ENCODE data around the gene SLAMF6.
"Not testable (repeated sequence)": the region's sequence is repeated elsewhere in the genome, so short reads cannot be mapped to it uniquely, and the experiment has no call there.

Gene SLAMF6

DNA sequence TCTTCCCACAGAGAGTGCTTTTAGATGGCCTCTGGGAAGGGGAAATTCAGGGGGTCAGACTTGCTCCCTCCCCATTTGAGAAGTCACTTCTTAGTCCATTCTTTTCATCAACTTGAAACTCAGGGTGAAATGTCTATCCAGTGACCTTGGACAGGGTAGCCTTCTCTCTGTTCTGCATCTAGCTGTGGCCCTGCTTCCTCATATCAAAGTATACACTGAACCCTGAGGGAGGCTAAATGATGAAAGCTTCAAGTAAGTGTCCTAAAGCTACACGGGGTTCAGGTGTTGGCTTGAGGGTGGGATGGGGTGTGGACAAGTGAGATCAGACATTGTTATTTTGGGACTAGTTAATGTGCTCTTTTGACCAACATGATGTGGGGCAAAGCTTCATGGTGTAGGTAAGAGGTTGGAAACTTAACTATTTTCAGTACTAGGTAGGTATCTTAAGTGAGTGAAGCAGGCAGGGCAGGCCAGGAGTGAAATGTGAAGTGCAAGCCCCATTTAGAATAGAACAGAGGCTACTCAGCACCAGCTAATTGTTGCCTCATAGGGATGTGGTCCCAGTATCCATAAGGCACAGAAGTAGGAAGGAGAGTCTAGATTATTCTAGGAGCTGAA is 41.0 kb downstream of the SLAMF6 start:
- H3K4me3 ChIP-seq (ENCODE audit: low read depth, low read length) = no peak overlapping the region
- no peak for DNase-seq (ENCODE audit: low read depth)

DNA sequence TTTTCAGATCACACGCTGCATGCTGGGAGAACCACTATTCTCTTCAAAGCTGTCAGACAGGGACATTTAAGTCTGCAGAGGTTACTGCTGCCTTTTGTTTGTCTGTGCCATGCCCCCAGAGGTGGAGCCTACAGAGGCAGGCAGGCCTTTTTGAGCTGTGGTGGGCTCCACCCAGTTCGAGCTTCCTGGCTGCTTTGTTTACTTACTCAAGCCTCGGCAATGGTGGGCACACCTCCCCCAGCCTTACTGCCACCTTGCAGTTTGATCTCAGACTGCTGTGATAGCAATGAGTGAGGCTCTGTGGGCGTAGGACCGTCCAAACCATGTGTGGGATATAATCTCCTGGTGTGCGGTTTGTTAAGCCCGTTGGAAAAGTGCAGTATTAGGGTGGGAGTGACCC is 42.3 kb downstream of the SLAMF6 start:
- not testable (repeated sequence) for DNase-seq (ENCODE audit: low read depth)

DNA sequence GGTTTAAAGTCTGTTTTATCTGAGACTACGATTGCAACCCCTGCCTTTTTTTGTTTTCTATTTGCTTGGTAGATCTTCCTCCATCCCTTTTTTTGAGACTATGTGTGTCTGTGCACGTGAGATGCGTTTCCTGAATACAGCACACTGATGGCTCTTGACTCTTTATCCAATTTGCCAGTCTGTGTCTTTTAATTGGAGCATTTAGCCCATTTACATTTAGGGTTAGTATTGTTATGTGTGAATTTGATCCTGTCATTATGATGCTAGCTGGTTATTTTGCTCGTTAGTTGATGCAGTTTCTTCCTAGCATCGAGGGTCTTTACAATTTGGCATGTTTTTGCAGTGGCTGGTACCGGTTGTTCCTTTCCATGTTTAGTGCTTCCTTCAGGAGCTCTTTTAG is 44.0 kb downstream of the SLAMF6 start:
- DNase-seq (ENCODE audit: low read depth); H3K4me3 ChIP-seq (ENCODE audit: low read depth, low read length): not testable (repeated sequence)

More for the DNA sequence above, 42.3 kb downstream of the SLAMF6 start:
- not testable (repeated sequence) for H3K4me3 ChIP-seq (ENCODE audit: low read depth, low read length)

DNA sequence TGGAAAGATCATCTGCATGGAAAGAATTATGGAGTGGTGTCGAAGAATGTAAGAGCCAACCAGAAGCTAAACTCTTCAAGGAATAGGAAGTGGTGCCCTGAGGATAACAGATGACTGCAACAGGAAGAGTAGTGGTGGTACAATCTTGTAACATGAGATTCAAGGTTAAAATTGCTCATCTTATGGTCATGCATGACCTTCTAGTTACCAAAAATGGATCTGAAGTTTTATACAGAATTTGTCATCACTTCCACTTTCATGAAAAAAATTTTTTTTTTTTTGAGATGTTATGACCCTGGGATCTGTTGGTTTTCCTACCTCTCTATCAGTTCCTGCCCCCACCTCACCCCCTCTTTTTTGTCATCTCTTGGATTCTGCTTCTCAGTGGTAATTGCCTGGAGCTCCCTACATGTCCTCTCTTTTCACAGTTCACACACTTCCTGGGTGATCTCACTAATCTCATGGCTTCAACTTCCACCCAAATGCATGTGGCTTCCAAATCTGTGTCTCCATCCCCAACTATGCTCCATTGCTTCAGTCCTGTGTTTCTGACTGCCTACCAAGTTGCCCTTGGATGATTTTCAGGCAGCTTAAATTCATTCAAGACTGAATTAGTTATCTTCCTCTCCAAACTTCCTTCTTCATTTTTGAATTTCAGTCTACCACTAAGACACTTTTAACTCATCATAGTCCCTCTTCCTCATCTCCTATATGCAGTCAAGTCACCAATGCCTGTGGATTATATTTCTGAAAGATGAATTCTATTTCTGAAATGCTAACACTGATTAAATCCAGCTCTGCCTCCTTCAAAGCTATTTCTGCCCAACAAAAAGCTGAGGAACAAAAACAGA is 48.4 kb downstream of the SLAMF6 start:
- DNase-seq (ENCODE audit: low read depth) = no peak
- H3K4me3 ChIP-seq (ENCODE audit: low read depth, low read length) = no peak overlapping the region

DNA sequence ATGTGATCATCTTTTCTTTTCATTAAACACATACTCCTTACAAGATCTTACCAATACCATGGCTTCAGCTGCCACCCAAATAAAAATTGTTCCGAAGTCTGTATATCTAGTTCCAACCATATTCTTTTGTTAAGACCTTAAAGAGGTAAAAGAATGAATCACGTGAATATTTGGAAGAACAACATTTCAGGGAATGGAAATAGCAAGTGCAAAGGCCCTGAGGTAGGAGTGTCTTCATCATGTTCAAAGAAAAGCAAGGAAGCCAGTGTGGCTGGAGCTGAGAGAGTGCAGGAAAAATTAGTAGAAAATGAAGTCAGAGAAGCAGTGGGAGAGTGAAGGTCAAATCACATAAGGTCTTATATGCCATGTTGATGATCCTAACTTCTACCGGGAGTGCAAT is 50.9 kb downstream of the SLAMF6 start:
- DNase-seq (ENCODE audit: low read depth) = no peak
- H3K4me3 ChIP-seq (ENCODE audit: low read depth, low read length) = no peak overlapping the region

DNA sequence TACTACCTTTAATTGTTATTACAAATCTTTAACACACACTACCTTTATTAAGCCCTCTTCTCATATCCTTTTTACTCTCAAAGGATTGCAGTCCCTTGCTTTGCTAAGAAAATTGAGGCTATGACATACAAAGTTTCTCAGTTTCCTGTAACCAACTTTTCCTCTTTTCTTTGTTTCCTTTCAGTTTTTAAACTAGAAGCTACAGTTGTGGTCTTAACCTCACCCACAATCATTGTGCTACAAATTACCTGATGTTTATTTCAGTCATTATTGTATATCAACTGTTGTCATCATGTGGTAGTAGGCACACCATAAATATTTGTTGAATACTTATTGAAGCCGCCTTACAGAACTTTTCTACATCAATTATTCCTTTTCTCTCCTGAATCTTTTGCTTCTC is 51.8 kb downstream of the SLAMF6 start:
- H3K4me3 ChIP-seq (ENCODE audit: low read depth, low read length) = no peak overlapping the region
- no peak for DNase-seq (ENCODE audit: low read depth)

DNA sequence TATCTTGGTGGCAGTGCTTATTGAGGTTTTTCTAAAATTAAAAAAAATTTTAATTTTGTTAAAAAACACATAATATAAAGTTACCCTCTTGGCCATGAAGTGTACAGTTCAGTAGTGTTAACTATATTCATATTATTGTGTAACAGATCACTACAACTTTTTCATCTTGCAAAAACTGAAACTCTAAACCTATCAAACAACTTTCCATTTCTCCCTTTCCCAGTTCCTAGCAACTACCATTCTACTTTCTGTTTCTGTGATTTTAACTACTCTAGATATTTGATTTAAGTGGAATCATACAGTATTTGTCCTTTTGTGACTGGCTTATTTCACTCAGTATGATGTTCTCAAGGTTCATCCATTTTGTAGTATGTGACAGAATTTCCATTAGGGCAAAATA is 55.5 kb downstream of the SLAMF6 start:
- no peak overlapping the region for H3K4me3 ChIP-seq (ENCODE audit: low read depth, low read length)
- no peak for DNase-seq (ENCODE audit: low read depth)

DNA sequence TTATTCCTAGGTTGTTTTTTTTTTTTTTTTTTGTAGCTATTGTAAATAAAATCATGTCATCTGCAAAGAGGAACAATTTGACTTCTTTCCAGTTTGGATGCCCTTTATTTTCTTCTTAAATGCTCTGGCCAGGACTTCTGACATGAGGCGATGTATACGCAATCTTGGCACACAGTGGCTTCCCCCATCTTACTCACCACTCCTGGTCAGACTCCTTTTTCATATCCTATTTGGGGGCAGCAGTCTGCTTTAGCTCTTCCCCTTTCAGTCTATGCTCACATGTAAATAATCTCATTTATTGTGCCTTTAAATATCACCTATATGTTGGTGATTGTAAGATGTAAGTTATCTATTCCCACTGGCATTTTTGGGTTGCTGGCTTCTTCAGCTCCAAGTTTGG is 56.1 kb downstream of the SLAMF6 start:
- no peak for DNase-seq (ENCODE audit: low read depth)
- H3K4me3 ChIP-seq (ENCODE audit: low read depth, low read length) = no peak overlapping the region

DNA sequence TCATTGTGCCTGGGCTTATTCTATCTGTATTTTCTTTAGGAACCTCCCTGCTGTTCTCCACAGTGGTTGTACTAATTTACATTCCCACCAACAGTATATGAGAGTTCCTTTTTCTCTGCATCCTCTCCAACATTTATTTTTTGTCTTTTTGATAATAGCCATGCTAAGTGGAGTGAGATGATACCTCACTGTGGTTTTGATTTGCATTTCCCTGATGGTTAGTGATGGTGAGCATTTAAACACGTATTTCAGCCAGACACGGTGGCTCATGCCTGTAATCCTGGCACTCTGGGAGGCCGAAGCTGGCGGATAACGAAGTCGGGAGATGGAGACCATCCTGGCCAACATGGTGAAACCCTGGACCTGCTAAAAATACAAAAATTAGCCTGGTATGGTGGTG is 57.9 kb downstream of the SLAMF6 start:
- H3K4me3 ChIP-seq (ENCODE audit: low read depth, low read length) = no peak overlapping the region
- DNase-seq (ENCODE audit: low read depth) = no peak

DNA sequence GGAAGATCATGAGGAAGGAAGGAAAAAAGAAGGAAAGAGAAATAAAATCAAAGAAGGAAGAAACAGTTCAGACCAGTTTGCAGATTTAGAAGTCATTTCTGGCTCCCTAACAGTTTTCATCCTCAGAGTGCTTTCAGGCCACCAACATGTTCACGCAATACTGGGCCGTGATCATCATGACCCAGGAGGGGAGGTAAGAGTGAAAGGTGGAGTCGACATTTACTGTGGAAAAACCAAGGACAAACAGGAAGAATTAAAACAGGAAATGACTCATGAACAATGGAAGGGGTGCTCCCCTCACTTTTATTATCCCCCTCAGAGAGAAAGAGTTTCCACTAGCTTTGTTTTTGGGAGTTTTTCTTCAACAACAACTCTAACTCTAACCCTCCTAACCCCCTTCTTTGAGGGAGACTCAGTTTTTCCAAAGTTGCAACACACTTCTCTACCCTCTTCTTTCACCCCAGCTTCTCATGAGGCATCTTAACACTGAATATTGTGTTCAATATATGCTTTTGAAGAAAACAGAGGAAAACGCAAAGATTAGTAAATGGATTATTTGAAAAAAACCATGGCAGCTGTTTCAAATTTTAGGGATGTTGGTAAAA is 62.3 kb downstream of the SLAMF6 start:
- no peak for DNase-seq (ENCODE audit: low read depth)
- no peak overlapping the region for H3K4me3 ChIP-seq (ENCODE audit: low read depth, low read length)

DNA sequence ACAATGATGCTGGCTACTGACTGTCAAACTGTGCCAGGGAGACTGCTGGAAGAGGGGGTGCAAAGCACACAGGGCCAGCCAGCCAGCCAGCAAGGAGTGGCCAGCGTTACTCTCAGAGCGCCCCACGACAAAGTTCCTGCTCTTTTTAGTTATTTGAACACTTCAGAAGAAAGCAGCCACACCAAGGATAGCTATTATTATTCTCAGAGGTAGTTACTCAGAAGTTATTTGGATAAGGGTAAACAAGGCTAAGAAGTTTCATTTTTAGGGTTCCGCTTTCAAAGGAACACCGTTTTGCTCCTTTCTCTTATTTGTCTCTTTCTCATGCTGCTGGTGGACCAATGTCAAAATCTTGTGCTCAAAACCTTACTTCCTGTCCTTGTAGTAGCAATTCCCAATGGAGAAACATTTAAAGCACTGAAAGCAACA is 62.8 kb downstream of the SLAMF6 start:
- DNase-seq (ENCODE audit: low read depth) = no peak
- no peak overlapping the region for H3K4me3 ChIP-seq (ENCODE audit: low read depth, low read length)

DNA sequence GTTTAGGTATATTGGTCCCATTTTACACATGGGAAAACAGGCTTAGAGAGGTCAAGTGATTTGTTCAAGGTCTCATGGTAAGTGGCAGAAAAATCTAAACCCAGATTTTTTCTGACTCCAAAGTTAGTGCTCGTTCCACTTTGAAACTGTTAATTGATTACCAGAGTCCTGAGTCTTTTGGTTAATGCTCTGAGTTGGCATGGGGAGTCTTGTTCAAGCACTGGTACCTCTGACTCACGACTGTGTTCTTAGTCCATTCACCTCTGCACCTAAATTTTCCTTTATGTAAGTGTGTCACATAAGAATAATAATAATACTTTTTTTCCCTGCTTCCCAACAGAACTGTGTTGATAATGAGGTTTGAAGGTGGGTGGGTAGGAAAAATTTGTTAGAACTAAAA is 63.4 kb downstream of the SLAMF6 start:
- H3K4me3 ChIP-seq (ENCODE audit: low read depth, low read length) = no peak overlapping the region
- DNase-seq (ENCODE audit: low read depth) = no peak

DNA sequence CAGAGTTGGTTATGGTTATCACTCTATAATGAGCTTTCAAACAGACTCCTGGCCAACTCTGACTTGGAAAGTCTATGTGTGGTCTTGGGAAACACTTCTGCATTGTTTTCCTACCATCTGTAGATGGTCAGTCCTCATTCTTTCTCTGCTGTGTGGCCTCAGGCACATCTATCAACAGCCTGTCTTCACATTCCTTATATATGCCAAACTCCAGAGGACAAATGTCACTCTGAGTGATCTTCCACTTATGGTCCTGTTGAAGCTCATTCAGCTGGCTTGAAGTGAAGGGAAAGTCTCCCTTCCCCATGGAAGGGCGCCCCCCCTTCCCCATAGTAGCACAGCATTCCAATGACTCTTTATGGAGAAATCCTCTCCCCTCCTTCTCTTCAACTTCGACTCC is 64.0 kb downstream of the SLAMF6 start:
- no peak for DNase-seq (ENCODE audit: low read depth)
- no peak overlapping the region for H3K4me3 ChIP-seq (ENCODE audit: low read depth, low read length)

DNA sequence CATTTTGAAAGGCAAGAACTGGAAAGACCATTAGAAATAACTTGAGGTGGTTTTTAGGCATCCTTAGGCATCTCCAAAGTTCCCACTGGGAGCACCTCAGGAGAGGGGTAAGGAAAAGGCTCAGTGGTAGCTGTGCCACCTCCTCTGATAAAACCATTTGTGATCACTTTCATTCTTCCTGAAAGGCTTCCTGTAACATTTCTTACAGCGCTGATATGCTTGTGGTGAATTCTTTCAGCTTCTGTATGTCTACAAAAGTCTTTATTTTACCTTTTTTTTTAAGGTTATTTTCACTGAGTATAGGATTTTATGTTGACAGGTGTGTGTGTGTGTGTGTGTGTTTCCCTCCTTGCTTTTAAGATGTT is 67.9 kb downstream of the SLAMF6 start:
- no peak overlapping the region for H3K4me3 ChIP-seq (ENCODE audit: low read depth, low read length)
- DNase-seq (ENCODE audit: low read depth) = no peak

DNA sequence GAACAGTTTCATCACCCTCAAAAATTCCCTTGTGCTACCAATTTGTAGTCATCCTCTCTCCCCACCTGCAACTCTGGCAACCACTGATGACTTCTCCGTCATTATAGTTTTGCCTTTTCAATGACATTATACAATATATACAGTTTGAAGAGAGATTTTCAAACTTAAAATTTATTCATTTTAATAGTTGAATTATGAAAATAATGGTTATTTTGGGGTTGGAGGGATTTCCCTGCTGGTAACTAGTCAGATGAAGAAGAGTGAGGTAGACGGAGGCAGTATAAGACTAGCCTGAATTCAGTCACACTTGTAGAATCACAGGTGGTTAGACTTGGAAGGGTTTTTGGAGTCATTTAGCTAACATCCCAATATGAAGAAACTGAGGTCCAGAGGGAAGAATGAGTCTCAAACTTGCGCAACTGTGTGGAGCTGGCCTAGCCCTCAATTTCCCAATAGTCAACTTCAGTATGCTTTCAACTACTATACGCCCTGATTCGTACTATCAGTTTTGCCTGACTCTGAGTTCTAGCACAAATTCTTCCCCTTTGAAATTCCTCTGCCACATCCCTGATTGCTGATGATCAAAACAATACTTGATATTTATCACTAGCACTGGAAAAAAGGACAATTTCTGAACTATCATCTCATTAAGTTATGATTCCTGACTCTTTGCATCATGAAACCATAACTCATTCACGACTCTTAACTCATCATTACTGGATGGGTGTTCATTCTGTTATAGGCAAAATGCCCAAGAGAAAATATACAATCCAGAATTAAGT is 68.5 kb downstream of the SLAMF6 start:
- no peak for DNase-seq (ENCODE audit: low read depth)
- no peak overlapping the region for H3K4me3 ChIP-seq (ENCODE audit: low read depth, low read length)

DNA sequence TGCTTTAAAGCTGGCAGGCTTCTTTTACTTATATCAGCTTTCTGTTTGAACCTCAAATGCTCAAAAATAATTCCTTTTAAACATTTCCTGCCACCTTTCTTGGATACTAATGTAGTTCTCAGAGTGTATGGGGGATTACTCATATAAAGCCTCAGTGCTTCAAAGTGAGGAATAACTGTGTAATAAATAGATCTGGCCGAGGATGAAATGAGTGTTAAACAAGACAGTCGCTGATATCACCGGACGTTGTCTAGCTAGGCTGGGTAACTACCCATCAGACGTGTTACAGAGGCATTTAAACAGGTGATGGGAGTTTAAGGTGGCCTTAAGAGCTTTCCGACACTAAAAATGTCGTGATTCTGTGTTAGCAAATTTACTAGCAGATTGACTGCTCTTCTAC is 69.6 kb downstream of the SLAMF6 start:
- H3K4me3 ChIP-seq (ENCODE audit: low read depth, low read length) = no peak overlapping the region
- no peak for DNase-seq (ENCODE audit: low read depth)

DNA sequence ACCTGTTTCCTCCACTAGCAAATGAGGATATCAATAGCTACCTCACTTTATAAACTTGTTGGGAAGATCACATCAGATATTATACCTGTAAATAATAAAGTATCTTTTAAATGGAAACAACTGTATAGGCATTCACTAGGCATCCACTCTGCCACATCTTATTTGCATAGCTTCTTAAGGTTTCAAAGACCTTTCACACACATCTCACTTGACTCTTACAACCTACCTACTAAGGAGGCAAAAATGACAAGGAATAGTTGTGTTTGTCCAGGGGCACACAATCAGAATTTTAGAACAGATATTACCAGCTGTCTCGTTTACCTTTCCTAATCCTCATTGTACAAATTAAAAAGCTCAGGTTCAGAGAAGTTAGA is 71.2 kb downstream of the SLAMF6 start:
- no peak overlapping the region for H3K4me3 ChIP-seq (ENCODE audit: low read depth, low read length)
- no peak for DNase-seq (ENCODE audit: low read depth)

DNA sequence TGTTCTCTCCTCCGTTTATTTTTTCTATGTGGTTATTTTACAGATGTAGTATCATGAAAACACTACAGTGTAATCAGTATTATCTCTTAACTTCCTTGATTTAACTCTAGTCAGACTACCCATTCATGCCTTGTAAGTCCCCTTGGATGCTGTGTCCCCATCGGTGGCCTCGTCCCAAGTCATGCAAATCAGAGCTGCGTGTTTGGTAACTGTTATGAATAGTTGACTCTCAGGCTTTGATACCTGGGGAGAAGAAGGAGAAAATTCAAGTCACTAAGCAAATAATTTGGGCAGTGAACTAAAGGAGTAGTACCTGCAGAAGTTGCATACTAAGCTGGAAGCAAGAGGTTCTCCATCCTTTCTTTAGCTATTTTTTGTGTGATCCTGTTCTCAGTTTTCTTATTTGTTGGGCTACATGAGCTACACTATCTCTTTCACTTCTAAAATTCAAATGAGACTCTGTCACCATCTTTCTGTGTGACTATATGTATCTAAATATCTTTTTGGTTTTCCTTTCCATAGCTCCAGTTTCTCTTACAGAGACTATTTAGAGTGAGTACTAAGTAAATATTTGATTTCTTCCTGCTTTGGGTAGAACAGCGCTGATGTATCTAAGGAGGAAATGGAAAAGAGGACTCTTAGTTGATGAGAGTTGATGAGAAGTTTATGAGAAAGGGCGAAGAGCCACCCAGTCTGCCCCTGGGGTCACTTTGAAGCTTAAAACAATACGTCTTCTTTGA is 71.8 kb downstream of the SLAMF6 start:
- H3K4me3 ChIP-seq (ENCODE audit: low read depth, low read length) = no peak overlapping the region
- no peak for DNase-seq (ENCODE audit: low read depth)

DNA sequence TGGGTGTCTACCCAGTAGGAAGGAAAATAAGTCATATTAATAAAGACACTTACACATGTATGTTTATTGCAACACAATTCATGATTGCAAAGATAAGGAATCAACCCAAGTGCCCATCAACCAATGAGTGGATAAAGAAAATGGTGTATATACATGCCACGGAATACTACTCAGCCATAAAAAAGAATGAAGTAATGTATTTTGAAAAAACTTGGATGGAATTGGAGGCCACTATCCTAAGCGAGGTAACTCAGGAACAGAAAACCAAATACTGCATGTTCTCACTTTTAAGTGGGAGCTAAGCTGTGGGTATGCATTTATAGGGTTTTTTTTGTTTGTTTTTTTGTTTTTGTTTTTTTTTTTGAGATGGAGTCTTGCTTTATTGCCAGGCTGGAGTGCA is 73.6 kb downstream of the SLAMF6 start:
- no peak for DNase-seq (ENCODE audit: low read depth)
- no peak overlapping the region for H3K4me3 ChIP-seq (ENCODE audit: low read depth, low read length)

Data from skeletal muscle cell (primary cell).